C4-2B (cell line): Measurements from ENCODE around the gene C7.

Experiments used
- CTCF ChIP-seq: fragments of 450-650 bp; conservative IDR thresholded peaks from 2 replicates; pipeline ENCODE4 v1.5.1; 2017; ENCODE audit warnings: mild to moderate bottlenecking
- ZFX ChIP-seq: fragments of 450-650 bp; IDR thresholded peaks from 2 replicates; pipeline ENCODE4 v1.6.1; 2017

GRCh38 chr5:41012318-41012717 lies 103.0 kb downstream of the C7 start:
- TF ChIP-seq CTCF (no peak), ZFX (no peak)
